HL-60 (cell line): ENCODE measurements around the gene ZNF616.

ENCODE experiments used
- CTCF ChIP-seq: IDR thresholded peaks from one replicate; pipeline ENCODE4 v1.5.1; 2011; ENCODE audit warnings: low read length, control low read depth, inconsistent platforms; ENCODE audit not compliant: insufficient read depth
- GABPA ChIP-seq: IDR thresholded peaks from 2 replicates; pipeline ENCODE4 v1.6.1; 2012; ENCODE audit warnings: low read depth
- POLR2AphosphoS5 ChIP-seq: IDR thresholded peaks from 2 replicates; pipeline ENCODE4 v1.6.1; 2012; ENCODE audit warnings: low read depth
- TF ChIP-seq, protein P1 (sequence below): IDR thresholded peaks from 2 replicates; pipeline ENCODE4 v1.6.1; 2012; ENCODE audit warnings: low read depth; ENCODE audit not compliant: insufficient replicate concordance

GRCh38 chr19:52142001-52142595 is 2.4 kb upstream of the ZNF616 start:
- TF ChIP-seq CTCF (no peak), POLR2AphosphoS5 (no peak), GABPA (no peak)
- TF ChIP-seq, protein P1, sequence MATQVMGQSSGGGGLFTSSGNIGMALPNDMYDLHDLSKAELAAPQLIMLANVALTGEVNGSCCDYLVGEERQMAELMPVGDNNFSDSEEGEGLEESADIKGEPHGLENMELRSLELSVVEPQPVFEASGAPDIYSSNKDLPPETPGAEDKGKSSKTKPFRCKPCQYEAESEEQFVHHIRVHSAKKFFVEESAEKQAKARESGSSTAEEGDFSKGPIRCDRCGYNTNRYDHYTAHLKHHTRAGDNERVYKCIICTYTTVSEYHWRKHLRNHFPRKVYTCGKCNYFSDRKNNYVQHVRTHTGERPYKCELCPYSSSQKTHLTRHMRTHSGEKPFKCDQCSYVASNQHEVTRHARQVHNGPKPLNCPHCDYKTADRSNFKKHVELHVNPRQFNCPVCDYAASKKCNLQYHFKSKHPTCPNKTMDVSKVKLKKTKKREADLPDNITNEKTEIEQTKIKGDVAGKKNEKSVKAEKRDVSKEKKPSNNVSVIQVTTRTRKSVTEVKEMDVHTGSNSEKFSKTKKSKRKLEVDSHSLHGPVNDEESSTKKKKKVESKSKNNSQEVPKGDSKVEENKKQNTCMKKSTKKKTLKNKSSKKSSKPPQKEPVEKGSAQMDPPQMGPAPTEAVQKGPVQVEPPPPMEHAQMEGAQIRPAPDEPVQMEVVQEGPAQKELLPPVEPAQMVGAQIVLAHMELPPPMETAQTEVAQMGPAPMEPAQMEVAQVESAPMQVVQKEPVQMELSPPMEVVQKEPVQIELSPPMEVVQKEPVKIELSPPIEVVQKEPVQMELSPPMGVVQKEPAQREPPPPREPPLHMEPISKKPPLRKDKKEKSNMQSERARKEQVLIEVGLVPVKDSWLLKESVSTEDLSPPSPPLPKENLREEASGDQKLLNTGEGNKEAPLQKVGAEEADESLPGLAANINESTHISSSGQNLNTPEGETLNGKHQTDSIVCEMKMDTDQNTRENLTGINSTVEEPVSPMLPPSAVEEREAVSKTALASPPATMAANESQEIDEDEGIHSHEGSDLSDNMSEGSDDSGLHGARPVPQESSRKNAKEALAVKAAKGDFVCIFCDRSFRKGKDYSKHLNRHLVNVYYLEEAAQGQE = no peak
